ENCODE measurements around the gene SQSTM1. TPM values are rescaled to one million over a fixed set of nuclear protein-coding genes. Genes with fewer than 3 reads are reported as not detected.

SQSTM1 gene
- total RNA-seq (2021; ENCODE audit: unreplicated experiment) (985 TPM), Bru-seq, nascent RNA (percentile 99 among the genes with signal in this experiment), BruChase-seq, experiment 1, labeled RNA remaining after a 2-hour chase (percentile 99 among the genes with signal in this experiment), BruChase-seq, experiment 2, labeled RNA remaining after a 6-hour chase (percentile 100 among the genes with signal in this experiment)
- polyA plus RNA-seq (2012; ENCODE audit: insufficient read length), result 958 TPM
- long read RNA-seq, transcript SQSTM1-202 (8 exons, 2,986 nt), result major isoform, 343 of 957 reads
- long read RNA-seq, transcript SQSTM1-201 (7 exons, 2,253 nt), result minor isoform, 38 of 957 reads
- long read RNA-seq, partial matches to known transcripts, result 162 of 957 reads
- long read RNA-seq, other reads (novel, unspliced or antisense), result 412 of 957 reads

GRCh38 chr5:179820483-179821297, at the start of gene SQSTM1:
Gene SQSTM1 (plus strand): TSS chr5:179820905. CDS start chr5:179820937, 32 bp downstream.
- no TSS peak for BruUV-seq (replicated peaks)
- no peaks in the 10 kb centered on the region for H3K27me3 ChIP-seq (ENCODE audit: control insufficient read depth, insufficient read depth, low read length)
- TF ChIP-seq CTCF (IDR thresholded peaks at IDR 0.05) (no peak), TCF7L2 (IDR thresholded peaks at IDR 0.05; ENCODE audit: low read depth, low read length) (no peak), REST (IDR thresholded peaks at IDR 0.05; ENCODE audit: insufficient read depth in 1 of 2, low read depth in 2 of 2, low read length in 1 of 2) (0 out of 4 replicates have a peak, but pooled peaks of 1 of the 2 experiments have one; percentile 29), SIN3A (IDR thresholded peaks at IDR 0.05; ENCODE audit: borderline replicate concordance, insufficient read depth, low read depth, low read length) (peak; percentile 79), POLR2AphosphoS5 (IDR thresholded peaks at IDR 0.05; ENCODE audit: low read depth, low read length) (peak; percentile 99)
- peak within 1 kb of the TSS; percentile 73 to 95 for H3K4me3 ChIP-seq (ENCODE audit: low read depth in 2 of 2, low read length in 2 of 2)
- H3K4me1 ChIP-seq (ENCODE audit: control insufficient read depth, insufficient read depth, low read length), result peaks cover 59% of the 10 kb centered on the region
- no peaks in the 10 kb centered on the region for H3K9me3 ChIP-seq (ENCODE audit: control insufficient read depth, insufficient read depth, low read depth, low read length)
- ChIA-PET POLR2A (interaction anchor here (0.6 kb wide), 1 partner anchor 31 kb away, joined by 7 read pairs; no protein-coding TSS in a partner anchor), CTCF (interaction anchor here (1.2 kb wide), 1 partner anchor 58 kb away, joined by 3 read pairs; no protein-coding TSS in a partner anchor)
- peaks cover 10% of the 10 kb centered on the region for H3K36me3 ChIP-seq (ENCODE audit: control insufficient read depth, insufficient read depth, low read length)
- in situ Hi-C loops (cut with HindIII; ENCODE audit: low pct_unique_long_range_greater_than_20kb, low sequenced_read_pairs) (no loop called here), intact Hi-C loops (cut with micrococcal nuclease; ENCODE audit: unreplicated experiment) (no loop called here)
- peak; percentile 60 for ATAC-seq
- H3K27ac ChIP-seq (ENCODE audit: low read length), result peak within 1 kb of the TSS; percentile 99
- DNase-seq (ENCODE audit: low read depth, low spot score), result no peak

- DNase-seq (ENCODE audit: low read depth, low spot score) (no peak), ATAC-seq (no peak)
- ChIA-PET POLR2A (interaction anchor here (0.6 kb wide), 2 partner anchors 14 to 24 kb away, joined by 5 to 15 read pairs; no protein-coding TSS in a partner anchor), CTCF (interaction anchor here (1.3 kb wide), 1 partner anchor 8 kb away, joined by 3 read pairs; no protein-coding TSS in a partner anchor)
- peaks cover 8% of the 10 kb centered on the region for H3K36me3 ChIP-seq (ENCODE audit: control insufficient read depth, insufficient read depth, low read length)
- no peaks in the 10 kb centered on the region for H3K4me1 ChIP-seq (ENCODE audit: control insufficient read depth, insufficient read depth, low read length)
- H3K27ac ChIP-seq (ENCODE audit: low read length), result no peak overlapping the region
- BruUV-seq (replicated peaks), result no TSS peak
- no peak for TF ChIP-seq SIN3A (IDR thresholded peaks at IDR 0.05; ENCODE audit: borderline replicate concordance, insufficient read depth, low read depth, low read length)
- no peak for TF ChIP-seq CTCF (IDR thresholded peaks at IDR 0.05)
- no peak for TF ChIP-seq POLR2AphosphoS5 (IDR thresholded peaks at IDR 0.05; ENCODE audit: low read depth, low read length)
- no peak for TF ChIP-seq REST (IDR thresholded peaks at IDR 0.05; ENCODE audit: insufficient read depth in 1 of 2, low read depth in 2 of 2, low read length in 1 of 2)
- TF ChIP-seq TCF7L2 (IDR thresholded peaks at IDR 0.05; ENCODE audit: low read depth, low read length), result no peak
- in situ Hi-C loops (cut with HindIII; ENCODE audit: low pct_unique_long_range_greater_than_20kb, low sequenced_read_pairs) (no loop called here), intact Hi-C loops (cut with micrococcal nuclease; ENCODE audit: unreplicated experiment) (no loop called here)
- H3K4me3 ChIP-seq (ENCODE audit: low read depth in 2 of 2, low read length in 2 of 2), result no peak overlapping the region
- H3K27me3 ChIP-seq (ENCODE audit: control insufficient read depth, insufficient read depth, low read length), result no peaks in the 10 kb centered on the region
- no peaks in the 10 kb centered on the region for H3K9me3 ChIP-seq (ENCODE audit: control insufficient read depth, insufficient read depth, low read depth, low read length)
Observed at GRCh38 chr5:179771311-179771895, 49.3 kb upstream of the SQSTM1 start.

Measured in Panc1 (cell line).